Endothelial cell of umbilical vein (primary cell): ENCODE results near the gene GLRX. TPM values are rescaled to one million over a fixed set of nuclear protein-coding genes. Genes with fewer than 3 reads are reported as not detected.

Experiments used
- BruUV-seq: library from RNA; stranded (reverse); fragments of 400-500 nt; replicated peaks from 2 replicates; lab custom pipeline; 2021; lab: Mats Ljungman, UMichigan
- CTCF ChIA-PET: fragments of 300-600, 350-600 bp; sonication (Branson Sonifier 250); formaldehyde crosslinking; loops from one replicate; lab custom pipeline; 2021; ENCODE audit warnings: antibody characterized with exemption, inconsistent platforms; lab: Charles Lee
- POLR2A ChIA-PET: fragments of 300-600, 350-600 bp; sonication (Branson Sonifier 250); formaldehyde crosslinking; loops from one replicate; lab custom pipeline; 2021; ENCODE audit warnings: antibody characterized with exemption, inconsistent platforms; lab: Charles Lee
- DNase-seq: peaks from one replicate; pipeline ENCODE4 v3.0.0-alpha.2; 2011; ENCODE audit warnings: low read depth, low spot score
- FAIRE-seq: peaks from 2 replicates; lab custom pipeline; 2011; peaks lifted over from hg19 to GRCh38; lab: Jason Lieb, UNC
- H2AFZ ChIP-seq: 2 replicates; pipeline ENCODE4 v1.6.0; 2012; ENCODE audit warnings: low read depth, low read length, control low read depth, inconsistent platforms
- H3K27ac ChIP-seq: 2 replicates; pipeline ENCODE4 v1.5.1; 2011; ENCODE audit warnings: low read depth, mild to moderate bottlenecking, control low read depth, low read length, moderate library complexity; ENCODE audit not compliant: insufficient read depth
- H3K27me3 ChIP-seq, 2 experiments: 2 replicates each; pipeline versions ENCODE4 v1.6.0 to v1.6.1; 2011; ENCODE audit warnings: low read length in 2 of 2, mixed read lengths in 1 of 2; ENCODE audit not compliant: control insufficient read depth in 2 of 2, insufficient read depth in 2 of 2
- H3K36me3 ChIP-seq, 2 experiments: 2 replicates in 1 of 2; 3 replicates in 1 of 2; pipeline ENCODE4 v1.5.1; 2011; ENCODE audit warnings: low read length in 2 of 2, mild to moderate bottlenecking in 1 of 2, moderate library complexity in 1 of 2; ENCODE audit not compliant: control insufficient read depth in 2 of 2, insufficient read depth in 2 of 2; ENCODE audit errors: extremely low read depth in 1 of 2
- H3K4me1 ChIP-seq: 3 replicates; pipeline ENCODE4 v1.5.1; 2011; ENCODE audit warnings: mild to moderate bottlenecking, low read length; ENCODE audit not compliant: control insufficient read depth, insufficient read depth; ENCODE audit errors: extremely low read depth
- H3K4me2 ChIP-seq: 2 replicates; pipeline ENCODE4 v1.6.1; 2011; ENCODE audit warnings: low read length, control low read depth, mixed read lengths; ENCODE audit not compliant: insufficient read depth
- H3K4me3 ChIP-seq, 3 experiments: fragments of 200-600 bp in 1 of 3; sonication (generic), shearing (Covaris generic) in 1 of 3; replicated peaks in 1 of 3; 2 replicates each; pipeline ENCODE4 v1.5.1; 2011 to 2016; ENCODE audit warnings: control low read depth in 3 of 3, low read length in 3 of 3, mild to moderate bottlenecking in 2 of 3, inconsistent platforms in 1 of 3, low read depth in 1 of 3, moderate library complexity in 1 of 3; ENCODE audit not compliant: insufficient read depth in 1 of 3
- H3K79me2 ChIP-seq: 2 replicates; pipeline ENCODE4 v1.6.0; 2012; ENCODE audit warnings: low read length, inconsistent platforms; ENCODE audit not compliant: control insufficient read depth, insufficient read depth
- H3K9ac ChIP-seq: replicated peaks from 2 replicates; pipeline ENCODE3; 2011; ENCODE audit warnings: low read length, control low read depth; ENCODE audit not compliant: insufficient read depth; ENCODE audit errors: extremely low read depth
- H3K9me1 ChIP-seq: replicated peaks from 3 replicates; pipeline ENCODE4 v1.6.0; 2011; ENCODE audit warnings: mild to moderate bottlenecking, low read length; ENCODE audit not compliant: control insufficient read depth, insufficient read depth; ENCODE audit errors: extremely low read depth
- H3K9me3 ChIP-seq: replicated peaks from 2 replicates; pipeline ENCODE4 v1.5.1; 2012; ENCODE audit warnings: low read length, inconsistent platforms; ENCODE audit not compliant: control insufficient read depth, insufficient read depth
- H4K20me1 ChIP-seq: replicated peaks from 2 replicates; pipeline ENCODE3; 2011; ENCODE audit warnings: mild to moderate bottlenecking, low read length; ENCODE audit not compliant: control insufficient read depth, insufficient read depth; ENCODE audit errors: extremely low read depth
- EZH2 ChIP-seq: IDR thresholded peaks from 2 replicates; pipeline ENCODE4 v1.6.1; 2012; ENCODE audit warnings: borderline replicate concordance, low read depth, mild to moderate bottlenecking, moderate library complexity, low read length, inconsistent platforms; ENCODE audit not compliant: severe bottlenecking
- FOS ChIP-seq: IDR thresholded peaks from 2 replicates; pipeline ENCODE4 v1.6.1; 2011; ENCODE audit warnings: mild to moderate bottlenecking, low read length, moderate library complexity, borderline replicate concordance; ENCODE audit not compliant: insufficient read depth
- GATA2 ChIP-seq: IDR thresholded peaks from 2 replicates; pipeline ENCODE4 v1.7.0; 2011; ENCODE audit warnings: low read depth, mild to moderate bottlenecking, moderate library complexity, mixed read lengths, low read length; ENCODE audit not compliant: insufficient read length, insufficient read depth
- JUN ChIP-seq: IDR thresholded peaks from 2 replicates; pipeline ENCODE4 v1.6.1; 2011; ENCODE audit warnings: borderline replicate concordance, low read depth; ENCODE audit not compliant: insufficient read length, insufficient read depth
- MAX ChIP-seq: IDR thresholded peaks from 2 replicates; pipeline ENCODE4 v1.6.1; 2011; ENCODE audit not compliant: insufficient read depth, insufficient read length
- MYC ChIP-seq: IDR thresholded peaks from one replicate; pipeline ENCODE4 v1.6.1; 2011; ENCODE audit warnings: mild to moderate bottlenecking, low read depth, low read length
- POLR2A ChIP-seq: IDR thresholded peaks from 2 replicates; pipeline ENCODE4 v1.6.1; 2012; ENCODE audit warnings: low read depth, mild to moderate bottlenecking, control low read depth, low read length
- POLR2AphosphoS5 ChIP-seq: IDR thresholded peaks from 2 replicates; pipeline ENCODE4 v1.6.1; 2012; ENCODE audit warnings: low read depth, mild to moderate bottlenecking, control low read depth, low read length, moderate library complexity; ENCODE audit not compliant: insufficient read depth
- dilution Hi-C: fragments of 300-500 bp; cut with MboI; formaldehyde crosslinking; loops from one replicate; pipeline ENCODE4 v1.15.0; 2019; ENCODE audit warnings: low sequenced_read_pairs; ENCODE audit not compliant: extremely low pct_ligation_motif_present
- intact Hi-C: fragments of 100-400 bp; cut with micrococcal nuclease; formaldehyde crosslinking; loops from one replicate; pipeline ENCODE4 v1.10.0; 2022
- polyA plus RNA-seq, 4 experiments: library from polyadenylated mRNA; depleted of rRNA in 3 of 4; stranded (reverse) in 3 of 4; unstranded in 1 of 4; fragments of >200 nt; gene quantifications; 2 replicates each; pipeline versions ENCODE4 v1.2.1 to v1.2.3, GENCODE V29; 2011 to 2012; ENCODE audit warnings: missing spikeins in 1 of 4
- total RNA-seq: library from RNA; stranded (reverse); gene quantifications from 2 replicates; pipeline ENCODE4 v1.2.3, GENCODE V29; 2021
- TF ChIP-seq, protein P1 (sequence below), 2 donors: IDR thresholded peaks; 1 replicate in 1 of 2; 2 replicates in 1 of 2; pipeline ENCODE4 v1.5.1; 2011; ENCODE audit warnings: low read length in 2 of 2, mild to moderate bottlenecking in 2 of 2, moderate library complexity in 2 of 2, control low read depth in 1 of 2, inconsistent platforms in 1 of 2, low read depth in 1 of 2; ENCODE audit not compliant: insufficient read depth in 1 of 2; ENCODE audit errors: extremely low read depth in 1 of 2

The GLRX gene
- total and polyA plus RNA-seq, 2 donors (not counting 3 experiments of a cell fraction or from before 2014, with no cell fraction given), result 14.2 to 40.3 TPM

DNA sequence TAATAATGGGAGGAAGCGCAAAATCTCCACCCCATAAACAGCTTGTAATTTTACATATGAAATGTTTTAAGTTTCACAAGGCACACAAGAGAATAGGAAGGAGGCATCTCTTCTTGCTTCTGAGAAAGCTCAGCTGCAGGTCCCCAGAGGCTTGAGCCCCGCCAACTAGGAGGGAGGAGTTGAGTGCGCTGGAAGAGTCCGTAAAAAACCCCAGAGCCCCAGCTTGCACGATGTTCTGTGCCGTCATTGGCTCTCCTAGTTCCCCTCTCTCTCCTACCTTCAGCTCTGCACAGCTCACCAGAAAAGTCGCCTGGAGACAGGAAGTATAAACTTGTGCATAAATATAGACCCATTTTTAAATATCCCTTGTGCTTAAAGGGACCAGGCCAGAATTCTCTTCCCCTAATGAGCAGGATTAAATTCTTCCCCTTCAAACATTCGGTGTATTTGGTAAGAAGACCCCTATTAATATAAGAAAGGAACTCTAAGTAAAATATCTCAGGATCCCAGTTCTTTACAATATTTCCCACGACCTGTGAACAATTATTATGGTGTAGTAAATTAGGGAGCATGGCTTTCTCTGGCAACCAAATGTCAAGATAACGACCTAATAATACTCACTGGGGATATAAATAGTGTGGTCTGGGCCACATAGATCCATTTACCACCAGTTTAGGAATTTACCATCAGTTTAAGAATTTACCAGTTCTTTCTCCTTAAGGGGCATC, 13.7 kb downstream of the GLRX start:
- H3K9ac ChIP-seq, result no peak overlapping the region
- no peak overlapping the region for H3K27ac ChIP-seq
- no peaks in the 10 kb centered on the region for H3K9me1 ChIP-seq
- no peaks in the 10 kb centered on the region for H3K4me1 ChIP-seq
- H3K36me3 ChIP-seq, result no peaks in the 10 kb centered on the region
- intact Hi-C loops, result no loop called here
- H4K20me1 ChIP-seq, result no peaks in the 10 kb centered on the region
- ChIA-PET POLR2A (no interaction called here), CTCF (interaction anchor here (0.6 to 2.4 kb wide), 4 partner anchors 11 to 162 kb away, joined by 3 to 10 read pairs (median 3); partner anchors contain the start of gene RFESD)
- H3K4me3 ChIP-seq, result no peak overlapping the region
- DNase-seq (no peak), FAIRE-seq (no peak)
- dilution Hi-C loops, result no loop called here
- H3K9me3 ChIP-seq, result no peaks in the 10 kb centered on the region
- no TSS peak for BruUV-seq
- no peaks in the 10 kb centered on the region for H3K79me2 ChIP-seq
- TF ChIP-seq POLR2AphosphoS5 (no peak), JUN (no peak), FOS (no peak), MYC (no peak), EZH2 (no peak), MAX (no peak), GATA2 (no peak), POLR2A (no peak)
- TF ChIP-seq, protein P1, sequence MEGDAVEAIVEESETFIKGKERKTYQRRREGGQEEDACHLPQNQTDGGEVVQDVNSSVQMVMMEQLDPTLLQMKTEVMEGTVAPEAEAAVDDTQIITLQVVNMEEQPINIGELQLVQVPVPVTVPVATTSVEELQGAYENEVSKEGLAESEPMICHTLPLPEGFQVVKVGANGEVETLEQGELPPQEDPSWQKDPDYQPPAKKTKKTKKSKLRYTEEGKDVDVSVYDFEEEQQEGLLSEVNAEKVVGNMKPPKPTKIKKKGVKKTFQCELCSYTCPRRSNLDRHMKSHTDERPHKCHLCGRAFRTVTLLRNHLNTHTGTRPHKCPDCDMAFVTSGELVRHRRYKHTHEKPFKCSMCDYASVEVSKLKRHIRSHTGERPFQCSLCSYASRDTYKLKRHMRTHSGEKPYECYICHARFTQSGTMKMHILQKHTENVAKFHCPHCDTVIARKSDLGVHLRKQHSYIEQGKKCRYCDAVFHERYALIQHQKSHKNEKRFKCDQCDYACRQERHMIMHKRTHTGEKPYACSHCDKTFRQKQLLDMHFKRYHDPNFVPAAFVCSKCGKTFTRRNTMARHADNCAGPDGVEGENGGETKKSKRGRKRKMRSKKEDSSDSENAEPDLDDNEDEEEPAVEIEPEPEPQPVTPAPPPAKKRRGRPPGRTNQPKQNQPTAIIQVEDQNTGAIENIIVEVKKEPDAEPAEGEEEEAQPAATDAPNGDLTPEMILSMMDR (IDR thresholded peaks at IDR 0.05; ENCODE audit: extremely low read depth in 1 of 2, insufficient read depth in 1 of 2, low read depth in 1 of 2, low read length in 2 of 2), result no peak
- H3K27me3 ChIP-seq, result no peaks in the 10 kb centered on the region
- no peak overlapping the region for H3K4me2 ChIP-seq
- H2AFZ ChIP-seq, result no peak overlapping the region
